22Rv1 (cell line): ENCODE results near the gene NKX6-1.

Experiments
- CTCF ChIP-seq: fragments of 450-650 bp; IDR thresholded peaks from 2 replicates; pipeline ENCODE4 v1.5.1; 2017; ENCODE audit warnings: mild to moderate bottlenecking
- ZFX ChIP-seq: fragments of 450-650 bp; IDR thresholded peaks from 2 replicates; pipeline ENCODE4 v1.6.1; 2017; ENCODE audit warnings: antibody characterized with exemption, borderline replicate concordance

GRCh38 chr4:84527391-84527790, 28.3 kb upstream of the NKX6-1 start:
- TF ChIP-seq CTCF (no peak), ZFX (no peak)
